Right ventricle myocardium superior (tissue), 1 donor: ENCODE results near the gene SATB2. TPM values are rescaled to one million over a fixed set of nuclear protein-coding genes. Genes with fewer than 3 reads are reported as not detected.

Source experiments
- ATAC-seq: fragments of 200-7000 bp; cut with Tn5 transposase; one replicate; pipeline ENCODE4 v1.9.1; 2020; ENCODE audit warnings: mild to moderate bottlenecking; ENCODE audit not compliant: poor library complexity
- DNase-seq: peaks from one replicate; pipeline ENCODE4 v3.0.0-alpha.2; 2020
- intact Hi-C: fragments of 100-400 bp; cut with DNase I; formaldehyde crosslinking; loops from one replicate; pipeline ENCODE4 v1.11.2; 2022
- total RNA-seq: library from RNA; stranded (reverse); fragmentation: NEBNext Ultra II Directional; extraction: Animal tissue kit (Norgen Biotek cat#: 25700); gene quantifications from one replicate; pipeline ENCODE4 v1.2.1, GENCODE V29; 2021
- donor health status: DM: no; HTN: yes; CAD: no; lungs with severe emphysema.

Gene SATB2
- total RNA-seq, 1 donor from 2014 or later: 1.3 TPM

DNA sequence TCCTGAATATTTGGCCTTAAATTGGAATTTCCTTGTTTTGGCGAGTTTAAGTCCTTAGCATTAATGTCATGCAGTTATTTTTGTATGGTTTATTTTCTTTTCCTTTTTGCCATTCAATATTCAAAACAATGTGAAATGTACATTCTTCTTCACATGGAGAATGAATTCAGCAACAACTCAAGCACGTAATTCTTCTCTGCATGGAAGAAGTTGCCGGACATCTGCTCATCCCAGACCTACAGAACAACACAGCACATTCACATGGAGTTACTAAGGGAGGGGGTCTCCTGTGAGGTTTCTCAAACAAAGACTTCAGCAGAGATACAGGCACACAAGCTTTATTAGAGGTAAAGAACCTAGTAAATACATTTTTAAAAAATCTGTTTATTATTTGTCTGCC is 236.8 kb downstream of the SATB2 start:
- ATAC-seq (no peak), DNase-seq (no peak)
- intact Hi-C loops: no loop called here

DNA sequence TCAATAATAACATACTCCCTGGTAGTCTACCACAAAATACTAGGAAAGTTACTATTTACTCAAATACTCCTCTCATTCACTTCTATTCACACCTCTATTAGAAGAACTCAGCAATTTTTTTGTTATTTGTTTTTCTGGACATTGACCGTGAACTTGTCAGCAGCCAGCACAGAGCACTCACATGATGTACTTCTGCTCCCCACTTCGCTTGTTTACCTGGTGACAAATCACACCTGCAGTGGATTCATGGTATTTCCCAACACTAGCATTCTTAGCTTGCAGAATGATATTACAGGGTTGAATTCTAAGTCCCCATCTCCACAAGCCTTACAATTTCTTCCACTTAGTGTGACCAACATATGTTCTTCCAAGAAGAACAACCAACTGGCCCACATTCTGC is 238.2 kb downstream of the SATB2 start:
- ATAC-seq (no peak), DNase-seq (no peak)
- intact Hi-C loops: no loop called here
